K562 (cell line): ENCODE data around the gene GCHFR. TPM values are rescaled to one million over a fixed set of nuclear protein-coding genes. Genes with fewer than 3 reads are reported as not detected.
A peak's percentile ranks its signal among the peaks of the same experiment; 100 is the strongest.

Source experiments
- ARNT ChIP-seq, 2 experiments: fragments of 450-650 bp; IDR thresholded peaks; 2 replicates each; pipeline ENCODE4 v1.6.1; 2016; ENCODE audit warnings: mild to moderate bottlenecking in 1 of 2
- CBX1 ChIP-seq: sonication (generic); IDR thresholded peaks from 2 replicates; pipeline ENCODE4 v1.6.1; 2016; ENCODE audit warnings: antibody characterized with exemption, low read depth, mild to moderate bottlenecking
- CBX2 ChIP-seq: fragments of 200-600 bp; sonication (generic); IDR thresholded peaks from one replicate; pipeline ENCODE4 v1.6.1; 2012; ENCODE audit warnings: mild to moderate bottlenecking, low read length, inconsistent platforms; ENCODE audit not compliant: insufficient read depth, poor library complexity, severe bottlenecking
- CC2D1A ChIP-seq: fragments of 450-650 bp; IDR thresholded peaks from 2 replicates; pipeline ENCODE4 v1.6.1; 2017; ENCODE audit warnings: mild to moderate bottlenecking
- CREB5 ChIP-seq: fragments of 250-450 bp; sonication (Bioruptor Pico); IDR thresholded peaks from 2 replicates; pipeline ENCODE4 v1.5.0; 2020; ENCODE audit warnings: mild to moderate bottlenecking
- E2F4 ChIP-seq: sonication (generic); formaldehyde crosslinking; IDR thresholded peaks from 2 replicates; pipeline ENCODE4 v1.8.0; 2022; ENCODE audit warnings: mild to moderate bottlenecking, low read depth, missing genetic modification reagents
- ELK3 ChIP-seq: fragments of 450-650 bp; formaldehyde crosslinking; IDR thresholded peaks from 2 replicates; pipeline ENCODE4 v1.4.0; 2020; ENCODE audit warnings: mild to moderate bottlenecking
- ETV1 ChIP-seq: fragments of 450-650 bp; conservative IDR thresholded peaks from 2 replicates; pipeline ENCODE4 v1.6.1; 2016; ENCODE audit warnings: missing genetic modification characterization, control low read depth, low read depth, missing compliant biosample characterization
- HSF4 ChIP-seq: fragments of 250-450 bp; sonication (Bioruptor Pico); IDR thresholded peaks from 2 replicates; pipeline ENCODE4 v2.1.2; 2022; ENCODE audit warnings: mild to moderate bottlenecking, moderate library complexity, borderline replicate concordance
- JUN ChIP-seq, 2 experiments: sonication (generic) in 1 of 2; formaldehyde crosslinking in 1 of 2; IDR thresholded peaks; 2 replicates each; pipeline versions ENCODE4 v1.6.1 to v1.8.0; 2012 to 2022; ENCODE audit warnings: borderline replicate concordance in 2 of 2, mild to moderate bottlenecking in 2 of 2, improper control_type of control experiment in 1 of 2, low read depth in 1 of 2, low read length in 1 of 2, missing genetic modification reagents in 1 of 2
- MCM5 ChIP-seq: fragments of 450-650 bp; IDR thresholded peaks from 2 replicates; pipeline ENCODE4 v1.6.1; 2016; ENCODE audit warnings: low read depth
- PURB ChIP-seq: sonication (generic); formaldehyde crosslinking; IDR thresholded peaks from 2 replicates; pipeline ENCODE4 v1.9.0; 2021; ENCODE audit warnings: low read depth, mild to moderate bottlenecking, missing genetic modification reagents
- RBM34 ChIP-seq: fragments of 200-400 bp; formaldehyde crosslinking; IDR thresholded peaks from 2 replicates; pipeline ENCODE4 v1.6.1; 2018; ENCODE audit warnings: low read length, borderline replicate concordance; ENCODE audit not compliant: insufficient read depth
- SMC3 ChIP-seq: conservative IDR thresholded peaks from 2 replicates; pipeline ENCODE4 v1.6.1; 2011; ENCODE audit warnings: low read depth, low read length, improper control_type of control experiment; ENCODE audit not compliant: insufficient read depth
- SRSF1 ChIP-seq: fragments of 200-400 bp; formaldehyde crosslinking; IDR thresholded peaks from 2 replicates; pipeline ENCODE4 v1.6.1; 2017; ENCODE audit warnings: mild to moderate bottlenecking, low read depth, low read length, moderate library complexity
- TFE3 ChIP-seq: fragments of 450-650 bp; formaldehyde crosslinking; IDR thresholded peaks from 2 replicates; pipeline ENCODE4 v1.4.0; 2020; ENCODE audit warnings: mild to moderate bottlenecking, mixed read lengths
- ZNF57 ChIP-seq: fragments of 450-650 bp; formaldehyde crosslinking; IDR thresholded peaks from 2 replicates; pipeline ENCODE4 v1.4.0; 2020; ENCODE audit warnings: mild to moderate bottlenecking, moderate library complexity
- ZNF655 ChIP-seq: fragments of 250-450 bp; sonication (Bioruptor Pico); IDR thresholded peaks from 2 replicates; pipeline ENCODE4 v1.5.0; 2021
- polyA plus RNA-seq, 8 experiments: library from polyadenylated mRNA; depleted of rRNA in 4 of 8; stranded (reverse) in 5 of 8; unstranded in 3 of 8; fragments of >200 nt; fragmentation: Nextera tagmentation in 2 of 8; fragmentation: Illumina TruSeq in 1 of 8; extraction: Ambion mirVana in 2 of 8; extraction: Trizol in 1 of 8; gene quantifications; 2 replicates each; pipeline versions ENCODE4 v1.2.1 to v1.2.3, GENCODE V29; 2011 to 2014; ENCODE audit warnings: inconsistent platforms in 1 of 8, missing spikeins in 1 of 8
- total RNA-seq, 7 experiments: library from RNA; depleted of rRNA in 6 of 7; stranded (reverse); fragments of >200 nt in 6 of 7; fragmentation: Illumina TruSeq in 2 of 7; extraction: Trizol in 2 of 7; gene quantifications; 2 replicates each; pipeline versions ENCODE4 v1.2.1 to v1.2.3, GENCODE V29; 2011 to 2021; ENCODE audit warnings: low replicate concordance in 1 of 7
- TF ChIP-seq, protein P1 (sequence below): fragments of 450-650 bp; IDR thresholded peaks from 2 replicates; pipeline ENCODE4 v1.6.1; 2016; ENCODE audit warnings: missing biosample characterization, missing genetic modification characterization

The GCHFR gene
- total and polyA plus RNA-seq, 9 of the 15 experiments (the other 6 are each of a cell fraction or from before 2014, with no cell fraction given): 8.7 to 83.5 (median 20.8) TPM

DNA sequence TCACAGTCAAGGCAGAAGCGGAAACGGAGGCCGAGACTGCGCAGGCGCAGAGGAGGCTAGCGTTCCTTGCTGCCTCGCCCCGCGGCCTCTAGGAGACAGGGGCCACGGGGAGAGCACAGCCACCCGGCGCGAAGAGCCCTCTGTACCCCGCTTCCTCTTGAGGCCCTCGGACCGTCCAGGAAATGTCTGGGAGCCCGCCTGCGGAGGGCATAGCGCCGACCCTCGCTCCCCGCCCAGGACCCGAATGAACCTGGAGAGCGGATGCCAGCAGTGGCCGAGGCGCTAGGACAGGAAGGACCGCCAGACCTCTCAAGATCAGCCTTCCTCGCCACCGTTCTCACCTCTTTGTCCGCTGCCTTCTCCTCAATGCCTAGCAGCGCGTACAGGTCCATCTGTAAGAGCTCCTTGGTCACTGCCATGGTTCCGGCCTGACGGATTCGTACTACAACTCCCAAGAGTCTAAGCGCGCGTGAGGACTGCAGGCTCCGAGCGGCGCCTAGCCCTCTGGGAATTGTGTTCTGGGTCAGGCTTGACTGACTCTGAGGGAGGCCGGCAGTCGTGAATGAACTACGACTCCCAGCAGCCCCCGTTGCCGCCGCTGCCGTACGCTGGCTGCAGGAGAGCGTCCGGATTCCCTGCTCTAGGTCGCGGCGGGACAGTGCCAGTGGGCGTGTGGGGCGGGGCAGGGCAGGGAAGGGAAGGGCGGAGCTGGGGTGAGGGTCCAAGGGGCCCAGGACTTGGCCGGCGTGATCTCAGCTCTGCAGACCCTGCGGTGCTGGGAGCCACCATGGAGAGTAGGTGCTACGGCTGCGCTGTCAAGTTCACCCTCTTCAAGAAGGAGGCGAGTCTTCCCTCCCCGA, 43.4 kb downstream of the GCHFR start, which contains the start of the genes DNAJC17 and ZFYVE19 (continued):
- TF ChIP-seq CREB5 (no peak), ETV1 (tag) (peak; percentile 68), ELK3 (CRISPR knock-in tag) (no peak), RBM34 (no peak), ZNF655 (CRISPR knock-in tag) (no peak), ZNF57 (no peak), PURB (CRISPR knock-in tag) (no peak), JUN (IDR thresholded peaks at IDR 0.05; ENCODE audit: borderline replicate concordance, low read depth, low read length) (0 out of 2 replicates have a peak, but pooled peaks have one; percentile 19), JUN (CRISPR knock-in tag; IDR thresholded peaks at IDR 0.05; ENCODE audit: borderline replicate concordance) (no peak; the same call in 1 of the 2 replicates), ARNT (IDR thresholded peaks at IDR 0.05) (peak in 1 of 2 experiments; percentile 20; a peak in 1 of 4 replicates), SRSF1 (no peak), E2F4 (CRISPR knock-in tag) (no peak), MCM5 (no peak), CBX2 (no peak), CC2D1A (no peak), HSF4 (CRISPR knock-in tag) (no peak), CBX1 (no peak), SMC3 (no peak), TFE3 (no peak)
- TF ChIP-seq, protein P1, sequence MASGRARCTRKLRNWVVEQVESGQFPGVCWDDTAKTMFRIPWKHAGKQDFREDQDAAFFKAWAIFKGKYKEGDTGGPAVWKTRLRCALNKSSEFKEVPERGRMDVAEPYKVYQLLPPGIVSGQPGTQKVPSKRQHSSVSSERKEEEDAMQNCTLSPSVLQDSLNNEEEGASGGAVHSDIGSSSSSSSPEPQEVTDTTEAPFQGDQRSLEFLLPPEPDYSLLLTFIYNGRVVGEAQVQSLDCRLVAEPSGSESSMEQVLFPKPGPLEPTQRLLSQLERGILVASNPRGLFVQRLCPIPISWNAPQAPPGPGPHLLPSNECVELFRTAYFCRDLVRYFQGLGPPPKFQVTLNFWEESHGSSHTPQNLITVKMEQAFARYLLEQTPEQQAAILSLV: no peak
